HFFc6 (cell line): ENCODE measurements around the gene SLC22A2. TPM values are rescaled to one million over a fixed set of nuclear protein-coding genes. Genes with fewer than 3 reads are reported as not detected.

Experiments used
- DNase-seq: peaks from one replicate; pipeline ENCODE4 v3.0.0-alpha.2; 2018
- H3K27ac Mint-ChIP-seq: 2 replicates; pipeline ENCODE4 v1.8.0; 2020; ENCODE audit warnings: mild to moderate bottlenecking, mixed read lengths
- H3K27me3 Mint-ChIP-seq: 2 replicates; pipeline ENCODE4 v1.8.0; 2021; ENCODE audit warnings: mild to moderate bottlenecking, moderate library complexity, mixed read lengths; ENCODE audit not compliant: insufficient read depth
- H3K36me3 Mint-ChIP-seq: 2 replicates; pipeline ENCODE4 v1.8.0; 2021; ENCODE audit warnings: low read depth, mixed read lengths
- H3K4me1 Mint-ChIP-seq: 2 replicates; pipeline ENCODE4 v1.8.0; 2020; ENCODE audit warnings: low read depth, mixed read lengths
- H3K4me3 Mint-ChIP-seq: 2 replicates; pipeline ENCODE4 v1.8.0; 2020; ENCODE audit warnings: mild to moderate bottlenecking, moderate library complexity, mixed read lengths
- H3K9me3 Mint-ChIP-seq: 2 replicates; pipeline ENCODE4 v1.8.0; 2020; ENCODE audit warnings: mild to moderate bottlenecking, mixed read lengths
- total RNA-seq, 6 experiments: library from RNA; stranded (reverse); fragmentation: NEBNext Ultra II Directional; extraction: Animal tissue kit (Norgen Biotek cat#: 25700); gene quantifications; 2 replicates in 1 of 6; 3 replicates in 5 of 6; pipeline ENCODE4 v1.2.3, GENCODE V29; 2021
- TF ChIP-seq, protein P1 (sequence below): fragments of 200-600 bp; sonication (generic); IDR thresholded peaks from 2 replicates; pipeline ENCODE4 v1.5.0; 2021; ENCODE audit warnings: antibody characterized with exemption, mild to moderate bottlenecking

The SLC22A2 gene
- total RNA-seq, 6 experiments from 2014 or later = not detected

DNA sequence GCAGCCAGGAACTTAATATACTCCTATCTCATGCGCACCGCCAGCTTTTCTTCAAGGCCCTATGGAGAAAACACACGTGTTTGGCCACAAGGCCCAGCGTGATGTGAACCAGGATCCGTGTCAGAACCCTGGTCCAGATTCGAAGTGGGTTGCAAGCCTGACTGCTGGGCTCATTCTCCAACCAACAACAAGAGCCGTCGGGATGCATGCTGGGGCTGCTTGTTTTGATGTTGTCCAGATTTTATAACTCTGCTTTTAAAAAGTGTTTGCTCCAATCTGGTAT lies 463 bp upstream of the SLC22A2 start:
- H3K9me3 Mint-ChIP-seq = peaks cover 28% of the 10 kb centered on the region
- H3K4me3 Mint-ChIP-seq = no peak overlapping the region
- no peak overlapping the region for H3K27ac Mint-ChIP-seq
- H3K27me3 Mint-ChIP-seq = peaks cover 6% of the 10 kb centered on the region
- no peaks in the 10 kb centered on the region for H3K36me3 Mint-ChIP-seq
- TF ChIP-seq, protein P1, sequence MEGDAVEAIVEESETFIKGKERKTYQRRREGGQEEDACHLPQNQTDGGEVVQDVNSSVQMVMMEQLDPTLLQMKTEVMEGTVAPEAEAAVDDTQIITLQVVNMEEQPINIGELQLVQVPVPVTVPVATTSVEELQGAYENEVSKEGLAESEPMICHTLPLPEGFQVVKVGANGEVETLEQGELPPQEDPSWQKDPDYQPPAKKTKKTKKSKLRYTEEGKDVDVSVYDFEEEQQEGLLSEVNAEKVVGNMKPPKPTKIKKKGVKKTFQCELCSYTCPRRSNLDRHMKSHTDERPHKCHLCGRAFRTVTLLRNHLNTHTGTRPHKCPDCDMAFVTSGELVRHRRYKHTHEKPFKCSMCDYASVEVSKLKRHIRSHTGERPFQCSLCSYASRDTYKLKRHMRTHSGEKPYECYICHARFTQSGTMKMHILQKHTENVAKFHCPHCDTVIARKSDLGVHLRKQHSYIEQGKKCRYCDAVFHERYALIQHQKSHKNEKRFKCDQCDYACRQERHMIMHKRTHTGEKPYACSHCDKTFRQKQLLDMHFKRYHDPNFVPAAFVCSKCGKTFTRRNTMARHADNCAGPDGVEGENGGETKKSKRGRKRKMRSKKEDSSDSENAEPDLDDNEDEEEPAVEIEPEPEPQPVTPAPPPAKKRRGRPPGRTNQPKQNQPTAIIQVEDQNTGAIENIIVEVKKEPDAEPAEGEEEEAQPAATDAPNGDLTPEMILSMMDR = no peak
- no peak for DNase-seq
- H3K4me1 Mint-ChIP-seq = no peaks in the 10 kb centered on the region

DNA sequence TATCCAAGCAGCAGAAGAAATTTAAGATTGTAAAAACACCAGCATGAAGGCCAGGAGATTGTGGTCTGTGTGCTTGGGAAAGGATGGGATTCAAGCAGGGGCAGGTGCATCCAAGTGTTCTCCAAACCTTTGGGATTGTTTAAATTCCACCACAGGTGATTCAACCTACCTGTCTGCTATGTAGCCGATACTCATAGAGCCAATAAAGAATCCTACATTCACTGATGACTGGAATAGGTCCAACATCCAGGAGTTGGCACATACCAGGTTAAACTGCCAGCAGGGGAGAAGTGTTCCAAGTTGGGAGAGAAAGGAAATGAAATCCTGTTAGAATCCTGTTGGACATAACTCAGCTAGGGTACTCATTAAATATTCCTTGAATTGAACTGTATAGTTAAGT lies 2.2 kb downstream of the SLC22A2 start:
- Mint-ChIP-seq H3K9me3 (peaks cover 16% of the 10 kb centered on the region), H3K4me1 (no peaks in the 10 kb centered on the region), H3K27me3 (peaks cover 6% of the 10 kb centered on the region), H3K27ac (no peak overlapping the region), H3K36me3 (no peaks in the 10 kb centered on the region), H3K4me3 (no peak overlapping the region)
- TF ChIP-seq, protein P1 = no peak
- no peak for DNase-seq

DNA sequence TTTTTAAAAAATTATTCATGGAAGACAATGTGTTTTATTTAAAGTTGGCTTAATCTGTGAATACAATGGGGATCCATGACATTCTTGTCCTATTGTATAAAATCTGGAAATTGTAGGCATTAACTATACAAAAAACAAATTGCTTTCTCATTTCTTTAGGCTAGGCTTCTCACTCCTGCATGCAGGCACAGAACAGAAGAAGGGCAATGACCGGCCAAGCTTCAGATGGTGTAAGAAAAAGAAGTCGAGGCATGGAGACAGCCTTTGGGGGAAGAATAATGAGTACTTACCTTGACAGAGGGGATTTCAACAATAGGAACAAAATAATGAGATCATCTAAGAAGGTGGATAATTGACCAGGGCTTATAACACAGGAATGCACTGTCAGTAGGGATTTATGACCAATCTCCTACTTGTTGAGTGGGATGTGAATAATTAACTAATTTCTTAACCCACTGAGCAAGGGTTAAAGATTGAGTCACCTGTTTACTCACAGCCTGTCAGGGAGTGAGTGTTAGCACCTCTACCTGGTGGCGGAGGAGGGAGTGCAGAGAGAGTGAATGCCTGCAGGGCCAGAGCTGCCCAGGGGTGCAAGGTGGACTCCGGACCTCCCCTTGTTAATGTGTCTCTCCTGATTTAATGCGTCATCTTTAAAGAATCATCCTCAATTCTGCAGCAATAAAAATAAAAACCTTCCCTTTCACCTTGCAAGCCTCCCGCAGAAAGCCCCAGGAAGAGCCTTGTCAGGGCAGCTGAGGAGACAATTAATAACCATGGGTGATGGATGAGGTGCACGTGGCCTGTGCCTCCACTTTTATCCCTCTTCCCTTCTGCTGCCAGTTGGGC lies 3.9 kb downstream of the SLC22A2 start:
- Mint-ChIP-seq H3K9me3 (peaks cover 10% of the 10 kb centered on the region), H3K27ac (no peak overlapping the region), H3K4me1 (no peaks in the 10 kb centered on the region), H3K36me3 (no peaks in the 10 kb centered on the region), H3K27me3 (peaks cover 3% of the 10 kb centered on the region; the same call in 1 of the 2 replicates), H3K4me3 (no peak overlapping the region)
- TF ChIP-seq, protein P1 = no peak
- DNase-seq = no peak

DNA sequence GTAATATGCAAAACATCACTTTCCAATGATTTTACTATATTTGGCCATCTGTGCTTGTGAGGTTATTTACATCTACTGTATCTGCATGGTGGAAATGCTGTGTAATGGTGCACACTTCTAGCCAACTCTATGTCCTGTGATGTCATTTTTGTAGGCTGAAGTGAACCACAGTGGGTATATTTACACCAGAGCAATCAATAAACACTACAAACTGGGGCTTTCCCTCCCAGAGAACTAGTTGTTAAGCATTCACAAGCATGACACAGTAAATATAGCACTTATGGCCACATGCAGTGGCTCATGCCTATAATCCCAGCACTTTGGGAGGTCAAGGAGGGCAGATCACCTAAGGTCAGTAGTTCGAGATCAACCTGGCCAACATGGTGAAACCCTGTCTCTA lies 4.9 kb downstream of the SLC22A2 start:
- Mint-ChIP-seq H3K27ac (no peak overlapping the region), H3K36me3 (no peaks in the 10 kb centered on the region), H3K4me1 (no peaks in the 10 kb centered on the region), H3K4me3 (no peak overlapping the region), H3K27me3 (no peaks in the 10 kb centered on the region), H3K9me3 (peaks cover 4% of the 10 kb centered on the region)
- TF ChIP-seq, protein P1 = no peak
- DNase-seq = no peak

DNA sequence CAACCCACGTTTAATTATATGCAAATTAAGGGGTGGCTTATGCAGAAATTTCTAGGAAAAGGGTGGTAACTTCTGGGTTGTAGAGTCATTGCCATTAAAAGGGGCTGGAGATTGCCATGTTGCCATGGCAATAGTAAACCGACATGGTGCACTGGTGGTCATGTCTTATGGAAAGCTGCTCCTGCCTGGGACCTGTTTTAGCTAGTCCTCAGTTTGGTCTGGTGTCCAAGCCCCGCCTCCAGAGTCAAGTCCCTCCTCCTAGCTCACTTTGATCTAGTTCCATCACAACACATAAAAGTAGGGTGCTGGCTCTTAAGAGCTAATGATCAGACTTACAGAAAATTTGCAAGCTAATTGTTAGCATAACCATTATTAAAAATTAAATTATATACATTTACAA lies 5.3 kb downstream of the SLC22A2 start:
- no peaks in the 10 kb centered on the region for H3K36me3 Mint-ChIP-seq
- no peaks in the 10 kb centered on the region for H3K4me1 Mint-ChIP-seq
- DNase-seq = no peak
- TF ChIP-seq, protein P1 = no peak
- no peak overlapping the region for H3K4me3 Mint-ChIP-seq
- H3K27ac Mint-ChIP-seq = no peak overlapping the region
- H3K9me3 Mint-ChIP-seq = peaks cover 4% of the 10 kb centered on the region
- H3K27me3 Mint-ChIP-seq = no peaks in the 10 kb centered on the region
